ENCODE data around the gene ZFYVE19. TPM values are rescaled to one million over a fixed set of nuclear protein-coding genes. Genes with fewer than 3 reads are reported as not detected.

ZFYVE19 gene
- total and polyA plus RNA-seq, 2 of the 13 experiments (the other 11 are each of a cell fraction or from before 2014, with no cell fraction given), result 23.3 to 44.0 TPM

- no peak for DNase-seq (ENCODE audit: low spot score)
- peaks cover 4 to 17% of the 10 kb centered on the region in 2 experiments; a peak in 3 of 5 replicates for H3K27me3 ChIP-seq (ENCODE audit: control insufficient read depth in 1 of 2, insufficient read depth in 2 of 2, low read length in 2 of 2)
- BruUV-seq (replicated peaks), result no TSS peak
- no peak for FAIRE-seq
- H3K9me3 ChIP-seq (ENCODE audit: low read length), result no peaks in the 10 kb centered on the region
- H3K4me3 ChIP-seq (replicated peaks in 1 of 3; ENCODE audit: insufficient read depth in 1 of 3, low read depth in 2 of 3, low read length in 3 of 3), result 0 out of 6 replicates have a peak overlapping the region, but pooled peaks of 1 of the 3 experiments have one; percentile 15
- in situ Hi-C loops (cut with HindIII; ENCODE audit: extremely low pct_ligation_motif_present, low pct_unique_long_range_greater_than_20kb) (no loop called here), intact Hi-C loops (cut with micrococcal nuclease; ENCODE audit: unreplicated experiment) (no loop called here)
- no peak overlapping the region for H3K27ac ChIP-seq (ENCODE audit: extremely low read length, insufficient read depth, low read length)
- CTCF ChIA-PET (ENCODE audit: low intra/inter-chr PET ratio, low total read pairs), result no interaction called here
- peaks cover 63% of the 10 kb centered on the region for H3K4me1 ChIP-seq (ENCODE audit: insufficient read depth, low read length)
- no peak for TF ChIP-seq SP1 (IDR thresholded peaks at IDR 0.05)
- TF ChIP-seq SP1 (CRISPR knock-in tag; IDR thresholded peaks at IDR 0.05), result no peak
- no peak for TF ChIP-seq ZFP36L2 (CRISPR knock-in tag; IDR thresholded peaks at IDR 0.05)
- no peak for TF ChIP-seq SRSF9 (IDR thresholded peaks at IDR 0.05; ENCODE audit: borderline replicate concordance, insufficient read depth, low read depth, low read length, poor library complexity, severe bottlenecking)
- no peak for TF ChIP-seq PHB2 (IDR thresholded peaks at IDR 0.05; ENCODE audit: partially characterized antibody)
- TF ChIP-seq ZSCAN25 (CRISPR knock-in tag; IDR thresholded peaks at IDR 0.05), result no peak
- TF ChIP-seq TP53 (CRISPR knock-in tag; conservative IDR thresholded peaks at IDR 0.05), result no peak
- TF ChIP-seq SSRP1 (CRISPR knock-in tag; IDR thresholded peaks at IDR 0.05), result no peak
- no peak for TF ChIP-seq PLSCR1 (CRISPR knock-in tag; IDR thresholded peaks at IDR 0.05; ENCODE audit: borderline replicate concordance)
- TF ChIP-seq PRDM10 (CRISPR knock-in tag; IDR thresholded peaks at IDR 0.05; ENCODE audit: low read depth), result 0 out of 2 replicates have a peak, but pooled peaks have one; percentile 12
- no peak for TF ChIP-seq PPARG (CRISPR knock-in tag; conservative IDR thresholded peaks at IDR 0.05)
- no peak for TF ChIP-seq CSRNP2 (CRISPR knock-in tag; conservative IDR thresholded peaks at IDR 0.05; ENCODE audit: low read depth)
- TF ChIP-seq MEIS2 (CRISPR knock-in tag; IDR thresholded peaks at IDR 0.05), result no peak
- no peak for TF ChIP-seq MAX (IDR thresholded peaks at IDR 0.05)
- peak; percentile 67; the same call in 1 of the 2 replicates for TF ChIP-seq ZBTB26 (CRISPR knock-in tag; IDR thresholded peaks at IDR 0.05; ENCODE audit: borderline replicate concordance)
- no peak for TF ChIP-seq DBP (CRISPR knock-in tag; IDR thresholded peaks at IDR 0.05; ENCODE audit: not compliant biosample characterization)
- H2AFZ ChIP-seq (ENCODE audit: low read length), result no peak overlapping the region
- H3K9ac ChIP-seq (ENCODE audit: insufficient read depth, low read depth, low read length), result no peak overlapping the region
- POLR2A ChIA-PET, result interaction anchor here (0.9 to 2.0 kb wide), 8 partner anchors 9 to 47 kb away, joined by 3 to 7 read pairs (median 4); partner anchors contain the start of genes PPP1R14D and VPS18
- peak; percentile 19 for ATAC-seq
- H3K36me3 ChIP-seq (replicated peaks in 1 of 2; ENCODE audit: control insufficient read depth in 1 of 2, insufficient read depth in 2 of 2, low read length in 2 of 2), result no peaks in the 10 kb centered on the region
- peak overlapping the region; percentile 66 for H3K4me2 ChIP-seq (ENCODE audit: low read depth, low read length)
- H4K20me1 ChIP-seq (ENCODE audit: insufficient read depth, low read length), result no peaks in the 10 kb centered on the region
- no peaks in the 10 kb centered on the region for H3K79me2 ChIP-seq (ENCODE audit: insufficient read depth, low read length)
Observed at GRCh38 chr15:40846841-40847222, 39.9 kb downstream of the ZFYVE19 start.

Data from HepG2 (cell line).